Neutrophil (primary cell): ENCODE measurements around the gene SPRED2.

ENCODE experiments used
- H3K27ac ChIP-seq: fragments of 200-600 bp; sonication (generic); 2 replicates; pipeline ENCODE4 v1.5.1; 2016; ENCODE audit warnings: mild to moderate bottlenecking, moderate library complexity
- H3K27me3 ChIP-seq: fragments of 200-600 bp; sonication (generic); 2 replicates; pipeline ENCODE4 v1.6.0; 2016; ENCODE audit warnings: mild to moderate bottlenecking
- H3K36me3 ChIP-seq: fragments of 200-600 bp; sonication (generic); 2 replicates; pipeline ENCODE4 v1.5.1; 2017
- H3K4me1 ChIP-seq, 2 experiments: fragments of 200-600 bp in 1 of 2; sonication (generic) in 1 of 2; 1 replicate in 1 of 2; 2 replicates in 1 of 2; pipeline versions ENCODE4 v1.5.1 to v1.6.1; 2013 to 2016; ENCODE audit warnings: low read depth in 1 of 2, low read length in 1 of 2, mild to moderate bottlenecking in 1 of 2, moderate library complexity in 1 of 2; ENCODE audit not compliant: control insufficient read depth in 1 of 2, insufficient read depth in 1 of 2
- H3K4me3 ChIP-seq, 2 experiments: fragments of 200-600 bp in 1 of 2; sonication (generic) in 1 of 2; 1 replicate in 1 of 2; 2 replicates in 1 of 2; pipeline ENCODE4 v1.5.1; 2013 to 2016; ENCODE audit warnings: low read depth in 1 of 2, low read length in 1 of 2, mild to moderate bottlenecking in 1 of 2, moderate library complexity in 1 of 2
- H3K9me3 ChIP-seq: fragments of 200-600 bp; sonication (generic); 2 replicates; pipeline ENCODE4 v1.5.1; 2016
- TF ChIP-seq, protein P1 (sequence below): fragments of 200-600 bp; sonication (generic); IDR thresholded peaks from 2 replicates; pipeline ENCODE4 v1.5.1; 2016; ENCODE audit warnings: antibody characterized with exemption

The SPRED2 gene

DNA sequence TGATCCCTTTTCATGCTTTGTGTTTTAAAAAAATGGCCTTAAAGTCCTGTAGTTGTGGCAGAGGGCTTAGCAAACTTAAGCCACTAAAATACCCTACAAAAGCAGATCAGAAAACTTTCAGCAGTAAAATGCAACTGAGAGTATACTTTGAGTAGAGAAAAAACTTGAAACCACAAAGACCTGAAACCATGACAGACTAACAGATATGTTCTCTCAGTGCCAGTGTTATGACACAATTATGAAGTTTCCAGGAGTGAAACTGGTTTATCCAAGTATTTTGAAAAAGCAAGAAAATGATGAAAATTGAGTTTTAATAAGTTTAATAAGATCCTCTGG is 74.5 kb downstream of the SPRED2 start:
- Histone ChIP-seq H3K36me3 (no peaks in the 10 kb centered on the region), H3K27me3 (no peaks in the 10 kb centered on the region), H3K4me3 (no peak overlapping the region), H3K4me1 (peaks cover 18 to 28% of the 10 kb centered on the region in 2 experiments), H3K27ac (no peak overlapping the region), H3K9me3 (no peaks in the 10 kb centered on the region)
- TF ChIP-seq, protein P1, sequence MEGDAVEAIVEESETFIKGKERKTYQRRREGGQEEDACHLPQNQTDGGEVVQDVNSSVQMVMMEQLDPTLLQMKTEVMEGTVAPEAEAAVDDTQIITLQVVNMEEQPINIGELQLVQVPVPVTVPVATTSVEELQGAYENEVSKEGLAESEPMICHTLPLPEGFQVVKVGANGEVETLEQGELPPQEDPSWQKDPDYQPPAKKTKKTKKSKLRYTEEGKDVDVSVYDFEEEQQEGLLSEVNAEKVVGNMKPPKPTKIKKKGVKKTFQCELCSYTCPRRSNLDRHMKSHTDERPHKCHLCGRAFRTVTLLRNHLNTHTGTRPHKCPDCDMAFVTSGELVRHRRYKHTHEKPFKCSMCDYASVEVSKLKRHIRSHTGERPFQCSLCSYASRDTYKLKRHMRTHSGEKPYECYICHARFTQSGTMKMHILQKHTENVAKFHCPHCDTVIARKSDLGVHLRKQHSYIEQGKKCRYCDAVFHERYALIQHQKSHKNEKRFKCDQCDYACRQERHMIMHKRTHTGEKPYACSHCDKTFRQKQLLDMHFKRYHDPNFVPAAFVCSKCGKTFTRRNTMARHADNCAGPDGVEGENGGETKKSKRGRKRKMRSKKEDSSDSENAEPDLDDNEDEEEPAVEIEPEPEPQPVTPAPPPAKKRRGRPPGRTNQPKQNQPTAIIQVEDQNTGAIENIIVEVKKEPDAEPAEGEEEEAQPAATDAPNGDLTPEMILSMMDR: no peak

DNA sequence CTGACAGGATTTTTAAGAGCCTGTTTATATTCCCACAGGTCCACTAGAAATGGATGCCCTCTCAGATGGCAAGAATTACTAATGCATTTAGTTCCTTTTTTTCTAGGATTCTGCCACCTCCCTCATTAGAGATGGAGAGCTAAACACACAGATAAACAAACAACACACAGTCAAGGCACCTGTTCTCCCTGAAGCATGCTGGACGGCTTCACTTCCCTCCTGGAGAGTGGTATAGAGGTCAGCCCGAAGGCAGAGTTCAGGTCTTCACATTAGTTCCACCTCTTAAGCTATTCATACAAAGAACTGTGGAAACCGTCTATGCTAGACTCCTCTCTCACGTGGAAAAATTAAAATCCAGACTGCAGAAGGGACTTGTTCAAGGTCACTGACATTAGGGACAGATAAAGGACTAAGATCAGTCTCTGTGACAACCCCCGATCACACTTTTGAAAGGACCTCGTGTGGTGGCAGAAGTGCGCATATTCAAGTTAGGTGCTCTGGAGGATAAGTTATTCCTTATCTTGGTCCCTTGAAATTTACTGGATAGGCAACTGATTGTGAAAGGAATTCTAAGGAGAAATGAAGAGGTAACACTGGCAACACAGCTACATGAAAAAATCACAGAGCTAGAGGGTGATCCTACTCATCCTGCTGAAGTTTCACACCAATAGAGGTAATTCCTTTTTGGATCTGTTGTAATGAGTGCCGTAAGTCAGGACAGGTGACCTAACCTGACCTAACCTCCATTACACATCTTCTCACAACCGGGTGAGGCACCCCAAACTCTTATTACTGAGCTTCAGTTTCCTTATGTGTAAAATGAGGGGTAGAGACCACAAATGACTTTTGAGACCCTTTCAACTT is 75.1 kb downstream of the SPRED2 start:
- H3K27me3 ChIP-seq: no peaks in the 10 kb centered on the region
- H3K36me3 ChIP-seq: no peaks in the 10 kb centered on the region
- H3K4me3 ChIP-seq: no peak overlapping the region
- peaks cover 18 to 28% of the 10 kb centered on the region in 2 experiments for H3K4me1 ChIP-seq
- H3K9me3 ChIP-seq: no peaks in the 10 kb centered on the region
- H3K27ac ChIP-seq: no peak overlapping the region
- TF ChIP-seq, protein P1: no peak

DNA sequence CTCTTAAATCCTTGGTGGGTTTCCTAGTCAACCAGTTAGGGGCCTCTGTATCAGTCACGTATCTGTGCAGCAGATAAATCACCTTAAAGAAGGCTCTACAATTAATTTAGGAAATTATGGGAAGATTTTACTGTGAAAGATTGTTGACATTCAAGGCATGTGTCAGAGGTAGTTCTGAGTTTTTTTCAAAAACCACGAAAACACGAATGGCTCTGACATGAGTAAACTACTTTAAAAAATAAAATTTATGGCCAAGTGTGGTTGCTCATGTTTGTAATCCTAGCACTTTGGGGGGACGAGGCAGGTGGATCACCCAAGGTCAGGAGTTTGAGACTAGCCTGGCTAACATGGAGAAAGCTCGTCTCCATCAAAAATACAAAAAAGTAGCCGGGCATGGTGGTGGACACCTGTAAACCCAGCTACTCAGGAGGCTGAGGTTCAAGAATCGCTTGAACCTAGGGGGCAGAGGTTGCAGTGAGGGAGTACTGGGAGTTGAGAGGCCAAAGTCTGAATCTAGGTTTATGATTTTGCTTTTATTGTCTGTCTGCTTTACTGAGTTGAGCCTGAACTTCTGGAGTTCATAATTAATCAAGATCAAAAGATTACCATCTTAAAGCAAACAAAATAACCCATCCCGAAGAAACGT is 77.1 kb downstream of the SPRED2 start:
- no peaks in the 10 kb centered on the region for H3K9me3 ChIP-seq
- no peaks in the 10 kb centered on the region for H3K27me3 ChIP-seq
- TF ChIP-seq, protein P1: no peak
- H3K4me1 ChIP-seq: peaks cover 18 to 28% of the 10 kb centered on the region in 2 experiments
- H3K4me3 ChIP-seq: no peak overlapping the region
- no peaks in the 10 kb centered on the region for H3K36me3 ChIP-seq
- H3K27ac ChIP-seq: no peak overlapping the region

DNA sequence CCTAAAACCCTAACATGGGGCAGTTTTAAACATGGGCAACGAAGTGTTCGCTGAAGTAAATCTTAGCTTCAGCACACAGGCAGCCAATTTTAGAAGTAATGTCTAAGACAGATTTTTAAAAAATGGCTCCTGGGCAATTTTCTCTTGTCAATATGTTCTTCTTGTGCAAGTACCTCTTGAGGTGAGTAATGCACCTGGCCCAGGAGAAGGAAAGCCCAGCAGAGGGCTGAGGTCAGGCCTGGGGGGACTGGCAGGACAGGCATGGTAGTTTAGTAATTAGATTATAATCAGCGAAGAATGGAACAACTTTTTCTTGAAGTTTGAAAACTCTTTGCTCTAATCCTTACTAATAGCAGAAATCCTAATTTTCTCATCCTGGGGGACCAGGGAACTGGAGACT is 77.6 kb downstream of the SPRED2 start:
- Histone ChIP-seq H3K9me3 (no peaks in the 10 kb centered on the region), H3K27me3 (no peaks in the 10 kb centered on the region), H3K4me3 (no peak overlapping the region), H3K27ac (no peak overlapping the region), H3K4me1 (peaks cover 18 to 28% of the 10 kb centered on the region in 2 experiments), H3K36me3 (no peaks in the 10 kb centered on the region)
- TF ChIP-seq, protein P1: no peak

DNA sequence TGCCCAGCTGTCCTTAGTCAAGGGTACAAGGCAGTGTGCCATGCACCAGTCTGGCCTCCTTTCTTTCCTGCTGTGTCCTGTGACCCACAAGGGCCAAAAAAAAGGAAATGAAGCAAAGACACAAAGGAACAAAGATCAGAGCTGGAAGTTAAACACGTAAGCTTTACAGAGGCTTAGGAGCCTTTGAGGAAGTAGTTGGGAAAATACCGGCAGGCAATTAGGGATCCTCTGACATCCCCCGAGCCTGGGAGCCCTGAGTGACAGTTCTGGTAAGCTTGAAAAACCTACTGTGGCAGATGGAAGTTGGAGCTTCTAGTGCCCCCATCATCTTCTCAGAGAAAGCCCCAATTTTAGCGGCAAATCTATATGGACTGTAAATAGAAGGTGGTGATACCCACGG is 78.5 kb downstream of the SPRED2 start:
- no peak overlapping the region for H3K27ac ChIP-seq
- H3K9me3 ChIP-seq: no peaks in the 10 kb centered on the region
- H3K4me3 ChIP-seq: no peak overlapping the region
- H3K27me3 ChIP-seq: no peaks in the 10 kb centered on the region
- H3K4me1 ChIP-seq: peaks cover 14 to 22% of the 10 kb centered on the region in 2 experiments
- H3K36me3 ChIP-seq: no peaks in the 10 kb centered on the region
- TF ChIP-seq, protein P1: no peak
